NCI-H128 (cell line): ENCODE results near the gene MEIS2.

Source experiments
- DNase-seq: peaks from one replicate; lab custom pipeline; 2025; ENCODE audit not compliant: unreplicated experiment; lab: John Stamatoyannopoulos, UW

MEIS2 gene

DNA sequence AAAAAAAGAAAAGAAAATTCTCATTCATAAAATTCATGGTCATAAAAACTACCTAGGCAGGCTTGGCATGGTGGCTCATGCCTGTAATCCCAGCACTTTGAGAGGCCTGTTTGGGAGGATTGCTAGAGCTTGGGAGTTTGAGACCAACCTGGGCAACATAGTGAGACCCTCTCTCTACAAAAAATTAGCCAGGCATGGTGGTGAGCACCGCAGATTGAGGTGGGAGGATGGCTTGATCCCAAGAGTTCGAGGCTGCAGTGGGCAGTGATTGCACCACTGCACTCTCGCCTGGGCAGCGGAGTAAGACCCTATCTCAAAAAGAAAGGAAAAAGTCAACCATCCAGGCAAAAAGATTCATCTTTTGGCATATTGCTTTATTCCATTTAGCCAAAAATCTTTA is 58.5 kb downstream of the MEIS2 start:
- DNase-seq: no peak

DNA sequence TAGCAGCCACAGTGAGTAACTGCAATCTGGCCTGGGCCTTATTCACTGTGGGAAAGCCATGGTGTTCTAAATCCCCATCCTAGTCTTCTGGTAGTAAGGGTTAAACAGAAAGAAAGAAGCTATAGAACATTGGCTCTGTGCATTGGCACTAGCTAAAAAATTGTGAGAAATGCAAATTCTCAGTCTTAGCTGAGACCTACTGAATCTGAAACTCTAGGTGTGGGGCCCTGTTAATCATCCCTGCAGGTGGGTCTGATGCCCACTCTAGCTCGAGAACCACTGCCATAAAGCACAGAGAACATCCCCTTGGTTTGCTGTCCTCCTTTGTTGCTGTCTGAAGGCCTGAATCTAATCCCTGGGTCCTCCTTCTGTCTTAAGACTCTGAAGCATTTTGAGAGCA is 59.3 kb downstream of the MEIS2 start:
- DNase-seq: no peak

DNA sequence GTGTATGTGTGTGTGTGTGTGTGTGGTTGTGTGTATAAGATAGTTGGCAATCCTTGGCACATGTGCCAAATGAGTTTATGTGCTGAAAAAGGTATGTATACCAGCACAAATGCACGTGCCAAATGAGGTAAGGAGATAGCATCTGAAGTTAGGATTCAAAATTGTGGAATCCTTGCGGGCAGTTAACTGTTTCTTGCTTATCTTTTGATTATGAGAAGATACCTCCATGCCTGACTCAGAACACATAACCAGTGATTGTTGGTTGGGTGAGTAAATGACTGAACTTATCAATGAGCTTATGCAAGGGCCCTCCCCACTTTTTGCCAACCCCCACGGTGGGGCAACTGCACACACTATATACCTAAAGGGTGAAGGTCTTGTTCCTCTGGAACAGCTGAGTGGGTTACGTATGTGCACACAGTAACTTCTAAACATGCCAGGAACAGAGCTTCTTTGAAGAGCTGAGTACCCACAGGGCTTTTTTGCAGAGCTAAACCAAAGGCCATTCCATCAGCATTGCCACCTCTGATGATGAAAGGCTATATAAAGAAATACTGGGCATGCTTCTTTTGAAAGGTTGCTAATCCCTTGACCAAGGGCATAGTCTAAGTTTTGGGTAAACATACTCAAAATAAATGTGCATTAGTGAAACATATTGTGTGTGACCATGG is 60.1 kb downstream of the MEIS2 start:
- DNase-seq: no peak

DNA sequence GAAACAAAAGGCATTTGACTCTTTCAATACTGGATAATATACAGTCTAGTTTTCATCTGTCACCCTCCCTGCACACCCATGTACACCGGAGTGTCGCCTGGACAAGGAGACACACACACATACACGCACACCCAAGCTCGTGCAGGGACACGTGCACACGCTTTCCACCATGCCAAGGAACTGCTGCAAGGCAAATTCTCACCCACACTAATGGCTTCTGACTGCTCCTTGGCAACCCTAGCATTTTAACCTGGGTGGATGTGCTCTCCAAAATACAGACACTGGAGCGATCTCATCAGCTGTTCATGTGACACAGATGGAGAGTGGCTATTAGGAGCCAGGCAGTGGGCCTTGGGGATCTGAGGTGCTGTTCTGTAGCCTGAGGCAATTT is 61.6 kb downstream of the MEIS2 start:
- DNase-seq: no peak

DNA sequence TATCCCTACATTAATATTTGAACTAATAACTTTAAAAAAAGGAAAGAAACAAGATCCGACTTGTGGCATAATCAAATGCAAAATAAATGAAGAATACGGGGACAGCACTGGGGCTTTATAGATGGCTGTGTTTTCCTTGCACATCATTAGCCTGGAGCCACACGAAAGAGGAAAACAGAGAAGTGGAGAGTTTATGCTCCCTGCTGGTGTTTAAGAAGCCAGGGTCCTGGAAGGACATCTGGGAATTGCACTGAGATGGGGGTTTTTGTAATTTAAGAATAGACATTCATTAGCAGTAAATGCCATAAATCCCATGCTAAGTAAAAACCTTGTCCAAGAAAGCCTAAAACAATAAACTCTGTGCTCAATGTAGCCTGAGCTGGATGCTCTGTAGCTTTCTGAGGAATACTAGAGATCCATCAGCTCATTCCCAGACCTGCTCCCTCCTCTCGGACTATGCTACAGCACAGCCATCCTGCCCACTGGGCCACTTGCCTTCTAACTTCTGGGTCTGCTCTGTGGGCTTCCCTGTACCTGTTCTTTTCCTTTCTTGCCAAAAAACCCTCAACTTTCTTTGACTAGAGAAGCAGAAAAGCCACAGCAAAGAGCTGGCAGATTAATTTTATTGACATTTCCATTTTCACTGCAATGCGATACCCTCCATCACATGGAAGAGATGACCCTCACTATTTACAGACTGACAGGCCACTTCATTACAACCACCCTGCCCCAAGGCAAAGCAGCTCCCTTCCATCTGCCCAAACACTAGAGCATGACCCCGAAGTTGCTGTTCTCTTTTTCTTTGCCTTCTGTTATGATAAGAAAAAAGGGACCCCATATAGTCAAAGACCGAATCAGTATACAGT is 62.3 kb downstream of the MEIS2 start:
- DNase-seq: no peak

DNA sequence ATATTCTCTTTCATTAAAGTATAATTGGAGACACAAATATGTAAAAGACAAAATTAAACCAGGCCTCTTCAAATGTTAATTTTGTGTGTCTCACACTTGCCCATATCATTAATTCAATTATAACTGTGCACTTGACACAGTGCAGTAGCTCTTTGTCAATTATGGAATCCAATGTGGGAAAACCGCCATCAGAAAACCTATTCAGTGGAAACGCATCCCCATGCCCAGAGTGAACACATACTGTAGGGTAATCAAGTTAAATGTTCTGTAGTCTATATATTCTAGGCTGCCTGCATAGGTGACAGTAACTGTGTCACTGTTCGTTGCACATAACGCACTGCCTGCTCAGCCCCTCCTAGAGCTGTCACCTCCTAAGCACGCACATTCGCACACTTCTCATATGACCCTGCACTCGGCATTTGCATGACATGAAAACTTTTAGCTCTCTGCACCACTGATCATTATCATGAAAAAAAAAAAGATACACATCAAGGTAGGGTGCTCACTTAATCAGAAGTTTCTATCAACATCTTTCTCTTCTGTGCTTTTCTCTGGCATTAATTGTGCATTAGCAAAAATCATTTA is 63.2 kb downstream of the MEIS2 start:
- no peak for DNase-seq

DNA sequence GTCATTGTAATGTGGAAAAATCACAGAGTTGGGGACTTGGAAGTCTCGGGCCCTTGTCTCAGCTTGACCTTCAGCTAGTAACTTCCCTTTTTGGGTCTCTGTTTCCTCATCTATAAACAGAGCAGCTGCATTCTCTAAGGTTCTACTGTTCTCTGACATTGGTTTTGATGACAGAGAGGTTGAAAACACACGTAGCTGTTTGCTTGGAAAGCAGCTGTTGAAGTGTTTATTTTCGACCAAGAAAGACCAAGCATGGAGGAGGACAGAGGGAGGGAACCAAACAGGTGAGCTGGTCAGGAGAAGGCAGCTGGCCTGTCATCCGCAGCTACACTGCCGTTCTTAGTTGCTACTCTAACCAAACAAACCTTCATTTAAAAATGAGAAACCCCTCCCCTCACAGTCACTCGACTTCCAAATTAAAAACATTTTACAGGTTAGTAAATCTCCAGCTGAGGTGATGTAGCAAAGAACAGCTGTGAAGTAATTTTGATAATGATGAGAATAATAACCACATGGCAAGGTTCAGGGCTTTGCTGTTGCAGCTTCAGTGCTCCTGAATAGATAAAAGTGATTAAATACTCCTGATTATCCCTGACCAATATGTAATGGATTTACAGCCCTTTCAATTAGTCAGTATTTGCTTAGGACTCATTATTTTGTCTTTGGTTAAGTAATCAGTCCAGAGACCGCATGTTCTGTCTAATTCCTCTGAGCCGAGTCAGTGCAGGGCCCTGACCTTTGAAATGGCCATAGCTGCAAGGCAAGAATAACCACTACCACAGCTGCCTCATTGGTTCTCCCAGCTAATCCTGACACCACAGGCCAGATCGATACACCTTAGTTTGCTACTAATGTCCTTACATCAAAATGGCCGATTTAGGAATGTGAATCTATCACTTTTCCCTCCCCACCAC is 65.3 kb downstream of the MEIS2 start:
- DNase-seq: no peak

DNA sequence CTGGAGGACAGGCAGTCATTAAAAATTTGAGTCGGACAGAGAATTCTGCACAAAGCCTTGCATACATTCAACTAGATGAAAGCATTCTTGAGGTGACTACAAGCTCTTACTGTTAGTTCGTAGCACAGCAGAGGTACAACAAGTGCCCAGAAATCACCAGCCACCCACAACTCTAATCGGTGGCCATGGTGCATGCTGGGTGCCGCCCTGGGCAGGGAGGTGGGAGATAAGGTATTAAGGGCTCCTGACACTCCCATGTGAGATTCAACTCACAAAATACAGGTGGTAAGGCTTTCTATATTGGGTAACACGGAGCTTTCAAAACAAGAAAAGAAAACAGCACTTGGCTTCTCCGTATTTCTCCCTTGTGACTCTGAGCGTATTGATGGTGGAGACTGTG is 66.0 kb downstream of the MEIS2 start:
- DNase-seq: no peak

DNA sequence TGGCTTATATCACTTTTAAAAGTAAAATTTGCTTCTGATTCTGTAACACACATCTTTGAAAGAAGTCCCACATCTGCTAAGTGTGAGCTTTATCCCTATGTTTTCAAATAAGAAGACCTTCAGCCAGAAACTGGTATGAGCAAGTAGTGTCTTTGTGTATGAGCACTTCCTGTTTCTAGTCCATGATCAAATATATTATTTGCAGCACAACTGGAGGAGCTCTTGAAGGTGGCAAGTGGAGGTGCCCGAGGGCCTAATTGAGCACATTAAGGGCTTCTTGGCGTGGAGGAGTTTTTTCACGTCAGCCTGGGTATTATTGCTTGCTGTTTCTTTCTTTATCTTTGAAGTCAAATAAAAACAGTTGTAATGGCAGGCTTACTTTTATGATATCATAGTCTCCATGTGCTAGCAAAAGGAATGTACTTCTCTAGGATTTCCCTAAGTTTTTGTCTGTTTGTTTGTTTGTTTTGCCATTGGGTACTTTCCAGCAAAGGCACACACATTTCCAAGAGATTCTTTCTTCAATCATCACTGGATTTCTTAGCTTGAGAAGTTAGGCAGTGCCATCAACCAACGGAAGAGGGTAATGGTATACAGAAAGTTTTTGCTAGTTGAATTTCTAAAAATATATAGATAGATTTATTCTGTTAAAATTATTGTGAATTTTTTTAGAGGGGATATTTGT is 68.1 kb downstream of the MEIS2 start:
- DNase-seq: no peak

DNA sequence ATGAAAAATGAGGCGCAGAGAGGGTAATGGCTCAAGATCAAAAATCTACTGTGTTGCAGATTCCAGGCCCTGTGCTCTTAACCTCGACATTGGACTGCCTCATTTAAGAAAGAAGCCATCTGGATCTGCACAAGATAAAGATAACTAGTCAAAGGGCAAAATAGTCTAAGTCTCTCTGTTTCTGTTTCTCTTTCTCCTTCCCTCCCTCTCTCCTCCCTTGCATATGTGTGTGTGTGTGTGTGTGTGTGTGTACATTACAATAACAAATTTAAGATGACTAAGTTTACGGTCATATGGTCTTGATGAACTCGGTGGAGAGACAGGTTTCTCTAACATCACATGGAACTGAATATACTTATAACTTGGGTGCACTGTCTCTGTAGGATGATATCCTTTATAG is 69.2 kb downstream of the MEIS2 start:
- no peak for DNase-seq

DNA sequence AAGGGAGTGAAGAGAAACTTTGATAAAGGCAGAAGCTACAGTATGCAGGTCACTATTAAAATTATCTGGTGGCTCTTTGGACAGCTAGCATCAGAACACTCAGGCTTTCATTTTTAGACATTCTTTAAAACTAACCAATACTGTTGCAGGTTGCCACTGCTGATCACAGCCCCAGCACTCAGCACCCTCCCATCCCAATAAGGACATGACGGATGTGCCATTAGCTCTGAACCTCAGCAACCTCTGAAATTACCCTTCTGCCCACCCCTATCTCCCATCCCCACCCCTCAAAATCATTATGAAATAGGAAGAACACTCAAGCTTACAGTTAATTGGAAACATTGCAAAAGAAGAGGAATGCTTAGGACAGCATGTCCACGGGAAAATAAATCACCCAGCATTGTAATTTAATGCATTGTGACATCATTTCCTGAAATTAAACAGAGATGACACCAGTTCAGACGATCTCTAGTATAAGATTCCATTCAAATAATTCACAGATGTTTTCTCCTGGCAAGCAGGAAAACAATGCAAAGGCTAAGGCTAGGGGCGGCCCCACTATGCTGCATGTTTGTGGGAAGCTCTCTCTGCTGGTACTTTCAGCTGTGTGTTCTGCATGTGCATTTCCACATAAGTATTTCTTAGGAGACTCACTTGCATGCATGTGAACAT is 71.6 kb downstream of the MEIS2 start:
- no peak for DNase-seq

DNA sequence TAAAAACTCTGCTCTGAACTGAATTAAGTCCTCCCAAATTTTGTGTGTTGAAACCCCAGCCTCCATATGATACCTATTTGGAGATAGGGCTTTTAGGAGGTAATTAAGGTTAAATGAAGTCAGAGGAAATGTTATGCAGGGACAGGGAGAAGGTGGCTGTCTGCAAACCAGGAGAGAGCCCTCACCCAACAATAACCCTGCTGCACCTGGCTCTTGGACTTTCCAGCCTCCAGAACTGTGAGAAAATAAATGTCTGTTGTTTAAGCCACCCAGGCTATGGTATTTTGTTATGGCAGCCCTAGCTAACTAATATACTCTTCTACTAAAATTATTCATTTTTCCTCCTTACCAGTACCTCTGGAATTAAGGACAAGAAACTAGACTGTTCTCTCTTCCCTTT is 79.5 kb downstream of the MEIS2 start:
- no peak for DNase-seq

DNA sequence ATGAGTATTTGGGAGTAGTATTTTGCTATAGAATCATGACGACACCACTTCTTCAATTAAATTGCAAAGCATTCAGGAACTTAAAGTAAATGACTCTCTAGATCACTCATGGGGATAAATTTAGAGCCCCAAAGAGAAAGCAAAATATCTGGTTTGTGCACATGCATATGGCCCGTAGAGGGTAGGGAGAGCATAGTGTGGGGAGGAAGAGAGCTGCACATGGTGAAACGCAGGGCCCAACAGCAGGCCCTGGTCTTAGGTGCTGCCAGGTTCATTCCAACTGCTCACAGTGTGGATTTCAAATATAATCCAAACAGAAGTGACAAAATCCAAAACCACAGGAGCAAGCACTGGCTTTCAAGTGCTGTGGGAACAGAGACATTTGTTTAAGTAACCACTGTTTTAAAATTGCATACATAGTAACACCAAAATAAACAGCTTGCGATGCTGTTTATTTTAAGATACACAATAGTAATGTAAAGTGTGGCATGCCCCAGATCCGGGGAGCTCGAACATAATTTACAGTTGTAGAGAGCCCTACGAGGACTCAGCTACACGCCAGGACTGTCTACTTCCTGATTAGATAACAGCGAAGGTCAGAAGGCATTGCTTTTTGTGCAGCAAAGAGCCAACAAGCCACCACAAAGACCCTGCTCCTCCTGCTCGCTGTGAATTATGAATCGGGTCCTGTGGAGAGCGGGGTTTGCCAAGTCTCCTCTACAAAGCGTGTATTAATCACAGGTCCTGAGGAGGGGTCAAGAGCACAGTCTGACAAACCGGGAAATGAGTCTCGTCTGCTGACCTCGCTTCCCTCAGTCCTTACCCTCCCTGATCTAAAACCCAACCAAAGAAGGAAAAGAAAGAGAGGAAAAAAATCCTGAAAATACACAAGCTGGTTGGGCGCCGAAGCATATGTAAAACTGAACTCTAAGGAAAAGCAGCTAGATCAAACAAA is 80.6 kb downstream of the MEIS2 start:
- DNase-seq: no peak

DNA sequence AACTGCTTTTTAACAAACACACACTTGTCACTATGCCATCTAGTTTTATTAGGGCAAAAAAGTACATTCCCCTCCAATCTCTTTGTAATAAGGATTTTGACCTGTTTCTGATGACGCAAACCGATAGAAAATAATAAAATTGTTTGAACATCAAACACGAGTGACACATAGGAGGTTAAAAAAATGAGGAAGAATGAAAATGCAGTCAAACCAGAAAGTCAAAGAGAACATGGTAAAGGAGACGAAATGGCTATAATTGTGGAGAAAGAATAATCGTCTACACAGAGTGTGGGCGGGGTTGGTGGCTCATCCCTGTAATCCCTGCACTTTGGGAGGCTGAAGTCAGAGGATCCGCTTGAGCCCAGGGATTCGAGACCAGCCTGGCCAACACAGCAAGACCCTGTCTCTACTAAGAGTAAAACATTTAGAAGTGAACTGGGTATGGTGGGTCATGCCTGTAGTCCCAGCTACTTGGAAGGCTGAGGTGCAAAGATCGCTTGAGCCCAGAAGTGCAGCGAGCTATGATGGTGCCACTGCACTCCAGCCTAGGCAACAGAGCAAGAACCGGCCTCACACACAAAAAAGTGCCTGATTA is 83.2 kb downstream of the MEIS2 start:
- no peak for DNase-seq

DNA sequence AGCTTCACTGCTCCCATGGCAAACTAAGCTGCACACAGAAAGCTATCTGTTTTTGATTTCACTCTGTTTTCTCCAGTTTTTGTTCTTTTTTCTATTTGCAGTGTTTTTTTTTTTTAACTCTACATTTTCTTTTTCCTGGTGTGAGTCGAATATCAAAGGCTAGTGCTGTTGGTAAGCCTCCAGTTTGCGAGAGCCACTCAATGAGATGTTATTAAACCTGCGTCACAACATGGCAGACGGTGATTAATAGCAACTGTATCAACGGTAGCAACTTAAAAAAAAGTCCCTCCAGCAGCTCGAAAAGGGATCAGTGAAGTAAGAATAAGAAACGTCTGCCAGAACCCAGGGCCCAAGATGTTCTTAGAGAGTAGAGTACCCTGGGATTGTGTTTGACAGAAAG is 84.1 kb downstream of the MEIS2 start:
- no peak for DNase-seq

DNA sequence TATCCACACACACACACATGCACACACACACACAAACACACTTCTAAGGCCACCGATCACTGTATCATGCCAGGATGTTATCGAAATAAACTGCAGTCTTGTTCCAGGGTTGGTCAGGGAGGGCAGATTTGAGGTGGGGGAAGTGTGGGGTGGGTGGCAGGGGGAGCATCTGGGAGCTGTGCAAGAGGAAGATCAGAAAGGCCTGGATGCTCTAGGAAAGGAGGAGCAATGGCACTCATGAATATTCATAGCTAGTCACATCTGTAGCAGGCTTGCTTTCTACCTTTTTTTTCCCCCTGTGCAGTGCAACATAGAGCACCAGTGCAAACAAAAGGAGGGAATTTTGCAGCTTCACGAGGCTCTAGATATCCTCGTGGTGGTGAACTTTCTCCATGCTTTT is 84.9 kb downstream of the MEIS2 start:
- no peak for DNase-seq

DNA sequence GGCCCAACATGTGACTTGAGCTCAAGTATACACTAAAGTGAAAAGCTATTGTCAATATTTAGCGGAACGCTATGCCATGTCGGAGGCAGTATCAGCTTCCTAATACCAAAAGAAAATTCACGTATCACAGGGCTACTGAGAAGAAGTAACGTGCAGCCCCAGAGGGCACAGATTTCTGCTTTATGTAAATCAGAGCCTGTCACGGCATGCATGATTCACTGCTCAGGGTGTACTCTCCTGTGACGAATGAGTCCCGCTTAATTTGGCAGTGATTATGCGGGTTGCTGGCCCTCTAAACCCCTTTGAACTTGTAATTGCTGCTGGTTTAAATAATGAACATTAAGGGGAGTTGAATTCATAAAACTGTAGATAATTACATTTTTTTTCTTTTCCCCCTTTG is 85.3 kb downstream of the MEIS2 start:
- no peak for DNase-seq

DNA sequence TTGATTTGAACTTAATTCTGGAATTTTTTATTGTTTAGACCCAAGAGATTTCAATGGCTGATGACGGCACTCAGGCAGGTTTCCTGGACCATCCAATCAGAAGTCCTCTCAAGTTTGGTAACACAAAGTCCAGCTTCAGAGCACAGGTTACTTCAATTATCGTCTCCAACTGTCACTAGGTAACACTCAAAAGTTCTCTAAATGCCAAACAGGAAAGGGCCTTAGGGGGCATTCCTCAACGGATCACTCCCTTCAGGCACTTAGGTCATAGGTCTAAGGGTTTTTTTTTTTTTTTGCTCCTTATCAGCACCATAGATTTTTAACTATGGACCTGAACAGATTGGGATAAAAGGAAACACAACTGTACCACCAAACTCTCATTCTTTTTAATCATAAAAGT is 85.8 kb downstream of the MEIS2 start:
- DNase-seq: no peak

DNA sequence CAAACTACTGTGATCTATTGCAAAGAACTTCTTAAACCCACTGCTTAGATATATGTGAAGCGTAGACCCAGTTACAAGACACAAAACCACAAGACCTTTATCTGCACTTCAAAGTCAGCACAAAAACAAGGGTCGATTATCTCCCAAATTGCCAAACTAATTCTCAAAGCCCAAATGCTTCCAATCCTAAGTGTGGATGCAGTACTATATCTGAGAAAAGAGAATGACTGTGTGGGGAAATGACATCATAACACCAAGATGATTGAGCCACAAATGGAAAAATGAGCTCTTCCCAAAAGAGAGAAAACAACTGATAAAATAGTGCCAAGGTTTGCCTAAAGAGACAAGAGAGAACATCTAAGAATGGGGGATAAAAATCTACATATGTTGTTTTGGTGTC is 86.2 kb downstream of the MEIS2 start:
- no peak for DNase-seq
